Measurements from ENCODE around the gene ZDHHC24. TPM values are rescaled to one million over a fixed set of nuclear protein-coding genes. Genes with fewer than 3 reads are reported as not detected.
"Not testable (repeated sequence)": the region's sequence is repeated elsewhere in the genome, so short reads cannot be mapped to it uniquely, and the experiment has no call there.

The ZDHHC24 gene
- polyA plus RNA-seq, 1 donor, result 8.5 TPM

GRCh38 chr11:66546966-66547661 is 1.3 kb upstream of the ZDHHC24 start:
- Histone ChIP-seq H3K36me3 (ENCODE audit: control insufficient read depth, insufficient read depth, low read length) (peaks cover 5% of the 10 kb centered on the region), H3K27me3 (ENCODE audit: control insufficient read depth, insufficient read depth, low read length) (peaks cover 8% of the 10 kb centered on the region), H3K4me1 (ENCODE audit: control insufficient read depth, insufficient read depth, low read length) (peaks cover 28% of the 10 kb centered on the region), H3K4me3 (ENCODE audit: low read length) (no peak overlapping the region), H3K9me3 (ENCODE audit: control insufficient read depth, low read depth, low read length) (no peaks in the 10 kb centered on the region), H3K27ac (ENCODE audit: low read length) (no peak overlapping the region)
- no CpG with 5 or more reads among the region's 18 CpGs for WGBS (ENCODE audit: insufficient coverage, low lambda C conversion rate)
- no peak for DNase-seq

GRCh38 chr11:66546368-66546965 is 619 bp upstream of the ZDHHC24 start, which contains the start of gene ACTN3:
Gene ACTN3, plus strand, starts transcription at chr11:66546903. Its CDS starts 35 bp downstream, at chr11:66546938.
- Histone ChIP-seq H3K27ac (ENCODE audit: low read length) (no peak within 1 kb of the TSS), H3K27me3 (ENCODE audit: control insufficient read depth, insufficient read depth, low read length) (peaks cover 8% of the 10 kb centered on the region), H3K4me1 (ENCODE audit: control insufficient read depth, insufficient read depth, low read length) (peaks cover 28% of the 10 kb centered on the region), H3K4me3 (ENCODE audit: low read length) (peak within 1 kb of the TSS; percentile 66), H3K9me3 (ENCODE audit: control insufficient read depth, low read depth, low read length) (no peaks in the 10 kb centered on the region), H3K36me3 (ENCODE audit: control insufficient read depth, insufficient read depth, low read length) (peaks cover 12% of the 10 kb centered on the region)
- no peak for DNase-seq
- WGBS (ENCODE audit: insufficient coverage, low lambda C conversion rate), result no CpG with 5 or more reads among the region's 37 CpGs

- H3K4me1 ChIP-seq (ENCODE audit: control insufficient read depth, insufficient read depth, low read length), result peaks cover 28% of the 10 kb centered on the region
- not testable (repeated sequence) for H3K27me3 ChIP-seq (ENCODE audit: control insufficient read depth, insufficient read depth, low read length); H3K9me3 ChIP-seq (ENCODE audit: control insufficient read depth, low read depth, low read length); DNase-seq; H3K27ac ChIP-seq (ENCODE audit: low read length)
- WGBS (ENCODE audit: insufficient coverage, low lambda C conversion rate), result 50% methylated on average over 1 of the region's 14 CpGs
- peaks cover 15% of the 10 kb centered on the region for H3K36me3 ChIP-seq (ENCODE audit: control insufficient read depth, insufficient read depth, low read length)
- H3K4me3 ChIP-seq (ENCODE audit: low read length), result peak overlapping the region; percentile 66
Observed at GRCh38 chr11:66544952-66545351, 896 bp downstream of the ZDHHC24 start.

GRCh38 chr11:66543263-66544107 is 2.4 kb downstream of the ZDHHC24 start:
- H3K4me1 ChIP-seq (ENCODE audit: control insufficient read depth, insufficient read depth, low read length), result peaks cover 28% of the 10 kb centered on the region
- WGBS (ENCODE audit: insufficient coverage, low lambda C conversion rate), result 65% methylated on average over 2 of the region's 26 CpGs
- DNase-seq, result peak; percentile 48 to 49
- H3K9me3 ChIP-seq (ENCODE audit: control insufficient read depth, low read depth, low read length), result no peaks in the 10 kb centered on the region
- H3K4me3 ChIP-seq (ENCODE audit: low read length), result no peak overlapping the region
- H3K36me3 ChIP-seq (ENCODE audit: control insufficient read depth, insufficient read depth, low read length), result peaks cover 24% of the 10 kb centered on the region
- H3K27me3 ChIP-seq (ENCODE audit: control insufficient read depth, insufficient read depth, low read length), result peaks cover 8% of the 10 kb centered on the region
- no peak overlapping the region for H3K27ac ChIP-seq (ENCODE audit: low read length)

- no peak overlapping the region for H3K4me3 ChIP-seq (ENCODE audit: low read length)
- DNase-seq, result no peak
- peaks cover 24% of the 10 kb centered on the region for H3K36me3 ChIP-seq (ENCODE audit: control insufficient read depth, insufficient read depth, low read length)
- H3K4me1 ChIP-seq (ENCODE audit: control insufficient read depth, insufficient read depth, low read length), result peaks cover 26% of the 10 kb centered on the region
- no peaks in the 10 kb centered on the region for H3K9me3 ChIP-seq (ENCODE audit: control insufficient read depth, low read depth, low read length)
- peaks cover 8% of the 10 kb centered on the region for H3K27me3 ChIP-seq (ENCODE audit: control insufficient read depth, insufficient read depth, low read length)
- WGBS (ENCODE audit: insufficient coverage, low lambda C conversion rate), result 99% methylated on average over 8 of the region's 10 CpGs
- no peak overlapping the region for H3K27ac ChIP-seq (ENCODE audit: low read length)
Observed at GRCh38 chr11:66542362-66542761, 3.5 kb downstream of the ZDHHC24 start.

DNA sequence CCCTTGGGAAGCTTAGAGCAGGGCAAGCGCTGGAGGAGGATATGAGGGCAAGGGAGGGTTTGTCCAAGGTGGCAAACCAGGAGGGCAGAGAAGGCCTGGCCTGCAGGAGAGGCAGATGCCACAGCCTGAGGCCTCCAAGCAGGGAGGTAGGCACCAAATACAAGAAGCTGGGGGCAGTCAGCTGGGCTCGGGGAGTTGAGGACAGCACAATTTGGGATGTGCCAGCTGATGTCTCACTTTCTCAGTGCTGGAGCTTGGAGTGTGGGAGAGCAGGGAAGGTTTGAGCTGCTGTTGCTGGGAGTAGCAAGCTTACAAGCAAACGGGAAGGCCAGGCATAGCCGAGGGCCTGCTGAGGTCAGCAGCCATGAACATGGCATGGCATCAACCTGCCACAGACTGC is 4.0 kb downstream of the ZDHHC24 start:
- Histone ChIP-seq H3K4me3 (ENCODE audit: low read length) (no peak overlapping the region), H3K4me1 (ENCODE audit: control insufficient read depth, insufficient read depth, low read length) (peaks cover 22% of the 10 kb centered on the region), H3K9me3 (ENCODE audit: control insufficient read depth, low read depth, low read length) (no peaks in the 10 kb centered on the region), H3K27me3 (ENCODE audit: control insufficient read depth, insufficient read depth, low read length) (peaks cover 6% of the 10 kb centered on the region), H3K36me3 (ENCODE audit: control insufficient read depth, insufficient read depth, low read length) (peaks cover 27% of the 10 kb centered on the region), H3K27ac (ENCODE audit: low read length) (no peak overlapping the region)
- WGBS (ENCODE audit: insufficient coverage, low lambda C conversion rate), result no CpG with 5 or more reads among the region's 4 CpGs
- no peak for DNase-seq

- not testable (repeated sequence) for DNase-seq; H3K27ac ChIP-seq (ENCODE audit: low read length); H3K27me3 ChIP-seq (ENCODE audit: control insufficient read depth, insufficient read depth, low read length); H3K9me3 ChIP-seq (ENCODE audit: control insufficient read depth, low read depth, low read length); H3K4me3 ChIP-seq (ENCODE audit: low read length)
- no CpG with 5 or more reads among the region's 8 CpGs for WGBS (ENCODE audit: insufficient coverage, low lambda C conversion rate)
- H3K4me1 ChIP-seq (ENCODE audit: control insufficient read depth, insufficient read depth, low read length), result peaks cover 15% of the 10 kb centered on the region
- peaks cover 33% of the 10 kb centered on the region for H3K36me3 ChIP-seq (ENCODE audit: control insufficient read depth, insufficient read depth, low read length)
Observed at GRCh38 chr11:66540598-66540997, 5.2 kb downstream of the ZDHHC24 start.

GRCh38 chr11:66539870-66540213 is 6.0 kb downstream of the ZDHHC24 start:
- no CpG with 5 or more reads among the region's 10 CpGs for WGBS (ENCODE audit: insufficient coverage, low lambda C conversion rate)
- no peak overlapping the region for H3K4me3 ChIP-seq (ENCODE audit: low read length)
- no peaks in the 10 kb centered on the region for H3K9me3 ChIP-seq (ENCODE audit: control insufficient read depth, low read depth, low read length)
- no peak for DNase-seq
- peaks cover 33% of the 10 kb centered on the region for H3K36me3 ChIP-seq (ENCODE audit: control insufficient read depth, insufficient read depth, low read length)
- peaks cover 9% of the 10 kb centered on the region for H3K4me1 ChIP-seq (ENCODE audit: control insufficient read depth, insufficient read depth, low read length)
- no peaks in the 10 kb centered on the region for H3K27me3 ChIP-seq (ENCODE audit: control insufficient read depth, insufficient read depth, low read length)
- H3K27ac ChIP-seq (ENCODE audit: low read length), result no peak overlapping the region

GRCh38 chr11:66539170-66539869 is 6.5 kb downstream of the ZDHHC24 start:
- no peaks in the 10 kb centered on the region for H3K27me3 ChIP-seq (ENCODE audit: control insufficient read depth, insufficient read depth, low read length)
- H3K36me3 ChIP-seq (ENCODE audit: control insufficient read depth, insufficient read depth, low read length), result peaks cover 33% of the 10 kb centered on the region
- H3K9me3 ChIP-seq (ENCODE audit: control insufficient read depth, low read depth, low read length), result no peaks in the 10 kb centered on the region
- no peak overlapping the region for H3K27ac ChIP-seq (ENCODE audit: low read length)
- DNase-seq, result no peak
- no peak overlapping the region for H3K4me3 ChIP-seq (ENCODE audit: low read length)
- no CpG with 5 or more reads among the region's 16 CpGs for WGBS (ENCODE audit: insufficient coverage, low lambda C conversion rate)
- peaks cover 9% of the 10 kb centered on the region for H3K4me1 ChIP-seq (ENCODE audit: control insufficient read depth, insufficient read depth, low read length)

- H3K36me3 ChIP-seq (ENCODE audit: control insufficient read depth, insufficient read depth, low read length), result peaks cover 42% of the 10 kb centered on the region
- no CpG with 5 or more reads among the region's 6 CpGs for WGBS (ENCODE audit: insufficient coverage, low lambda C conversion rate)
Observed at GRCh38 chr11:66532784-66533183, 13.1 kb downstream of the ZDHHC24 start.

More at GRCh38 chr11:66532784-66533183, 13.1 kb downstream of the ZDHHC24 start:
- Histone ChIP-seq H3K27me3 (ENCODE audit: control insufficient read depth, insufficient read depth, low read length) (no peaks in the 10 kb centered on the region), H3K4me1 (ENCODE audit: control insufficient read depth, insufficient read depth, low read length) (no peaks in the 10 kb centered on the region), H3K4me3 (ENCODE audit: low read length) (no peak overlapping the region), H3K27ac (ENCODE audit: low read length) (no peak overlapping the region), H3K9me3 (ENCODE audit: control insufficient read depth, low read depth, low read length) (no peaks in the 10 kb centered on the region)
- no peak for DNase-seq
